GM12878 (cell line): Measurements from ENCODE around the gene PPP1R18. TPM values are rescaled to one million over a fixed set of nuclear protein-coding genes. Genes with fewer than 3 reads are reported as not detected.
A peak's percentile ranks its signal among the peaks of the same experiment; 100 is the strongest.

Experiments
- BCLAF1 ChIP-seq: fragments of 450-650 bp; IDR thresholded peaks from 2 replicates; pipeline ENCODE4 v1.6.1; 2017; ENCODE audit warnings: antibody characterized with exemption, mild to moderate bottlenecking, moderate library complexity
- CREM ChIP-seq: IDR thresholded peaks from 2 replicates; pipeline ENCODE4 v1.6.1; 2014; ENCODE audit warnings: antibody characterized with exemption, low read depth
- EP300 ChIP-seq, 2 experiments: fragments of 150-350 bp in 1 of 2; IDR thresholded peaks; 2 replicates each; pipeline ENCODE4 v1.6.1; 2011 to 2012; ENCODE audit warnings: low read depth in 2 of 2, low read length in 2 of 2, borderline replicate concordance in 1 of 2, improper control_type of control experiment in 1 of 2, inconsistent platforms in 1 of 2; ENCODE audit not compliant: control insufficient read depth in 1 of 2
- FOXM1 ChIP-seq: IDR thresholded peaks from 2 replicates; pipeline ENCODE4 v1.6.1; 2012; ENCODE audit warnings: low read depth, mild to moderate bottlenecking, inconsistent platforms, low read length, moderate library complexity
- GATAD2B ChIP-seq: fragments of 450-650 bp; conservative IDR thresholded peaks from 2 replicates; pipeline ENCODE4 v1.6.1; 2017; ENCODE audit warnings: low read depth, mild to moderate bottlenecking, moderate library complexity
- IKZF1 ChIP-seq: fragments of 450-650 bp; conservative IDR thresholded peaks from 2 replicates; pipeline ENCODE4 v1.6.1; 2017; ENCODE audit warnings: antibody characterized with exemption, mild to moderate bottlenecking
- IRF5 ChIP-seq: fragments of 450-650 bp; IDR thresholded peaks from 2 replicates; pipeline ENCODE4 v1.6.1; 2017; ENCODE audit warnings: borderline replicate concordance
- MYB ChIP-seq: fragments of 150-350 bp; IDR thresholded peaks from 2 replicates; pipeline ENCODE4 v1.6.1; 2014; ENCODE audit warnings: mild to moderate bottlenecking, low read depth, low read length, borderline replicate concordance
- NR2C1 ChIP-seq: fragments of 450-650 bp; IDR thresholded peaks from 2 replicates; pipeline ENCODE4 v1.6.1; 2017; ENCODE audit warnings: antibody characterized with exemption, mild to moderate bottlenecking, moderate library complexity
- POLR2AphosphoS2 ChIP-seq: IDR thresholded peaks from 2 replicates; pipeline ENCODE4 v1.6.1; 2011; ENCODE audit warnings: low read depth, mild to moderate bottlenecking, low read length, improper control_type of control experiment, moderate library complexity
- RBBP5 ChIP-seq: fragments of 200-600 bp; sonication (generic); conservative IDR thresholded peaks from 2 replicates; pipeline ENCODE4 v1.6.1; 2016
- RELA ChIP-seq: fragments of 450-650 bp; IDR thresholded peaks from 2 replicates; pipeline ENCODE4 v1.8.0; 2014; ENCODE audit warnings: borderline replicate concordance; ENCODE audit not compliant: partially characterized antibody
- REST ChIP-seq: IDR thresholded peaks from 2 replicates; pipeline ENCODE4 v1.6.1; 2012; ENCODE audit warnings: mild to moderate bottlenecking, low read depth, low read length
- SMAD5 ChIP-seq: IDR thresholded peaks from 2 replicates; pipeline ENCODE4 v1.6.1; 2016; ENCODE audit warnings: antibody characterized with exemption, low read depth
- STAT1 ChIP-seq: fragments of 450-650 bp; conservative IDR thresholded peaks from 2 replicates; pipeline ENCODE4 v1.6.1; 2014; ENCODE audit warnings: antibody characterized with exemption, mild to moderate bottlenecking
- YBX1 ChIP-seq: fragments of 450-650 bp; IDR thresholded peaks from 2 replicates; pipeline ENCODE4 v1.6.1; 2016; ENCODE audit warnings: antibody characterized with exemption
- ZNF687 ChIP-seq: fragments of 450-650 bp; IDR thresholded peaks from 2 replicates; pipeline ENCODE4 v1.6.1; 2017; ENCODE audit warnings: mild to moderate bottlenecking, moderate library complexity
- polyA plus RNA-seq, 11 experiments: library from polyadenylated mRNA; depleted of rRNA in 4 of 11; unstranded in 6 of 11; stranded (reverse) in 5 of 11; fragments of >200 nt; fragmentation: Nextera tagmentation in 4 of 11; fragmentation: Illumina TruSeq in 1 of 11; extraction: Ambion mirVana in 4 of 11; extraction: Trizol in 1 of 11; gene quantifications; 1 replicate in 1 of 11; 2 replicates in 10 of 11; pipeline versions ENCODE4 v1.2.1 to v1.2.3, GENCODE V29; 2011 to 2016; ENCODE audit warnings: inconsistent platforms in 2 of 11, missing spikeins in 2 of 11, low read depth in 1 of 11
- total RNA-seq, 4 experiments: library from RNA; depleted of rRNA in 3 of 4; stranded (reverse); fragments of >200 nt in 3 of 4; fragmentation: Illumina TruSeq in 1 of 4; extraction: Trizol in 1 of 4; gene quantifications; 2 replicates each; pipeline versions ENCODE4 v1.2.1 to v1.2.3, GENCODE V29; 2013 to 2021

PPP1R18 gene
- total and polyA plus RNA-seq, 10 of the 15 experiments (the other 5 are each of a cell fraction or from before 2014, with no cell fraction given), result 21.0 to 119 (median 52.6) TPM

GRCh38 chr6:30719791-30720737 is 33.6 kb upstream of the PPP1R18 start, which contains the start of gene TUBB (continued):
- TF ChIP-seq EP300 (IDR thresholded peaks at IDR 0.05; ENCODE audit: borderline replicate concordance in 1 of 2, control insufficient read depth in 1 of 2, low read depth in 2 of 2, low read length in 2 of 2) (no peak), IRF5 (no peak), IKZF1 (peak; percentile 64), YBX1 (no peak), RBBP5 (no peak), POLR2AphosphoS2 (peak; percentile 69; the same call in 1 of the 2 replicates), FOXM1 (no peak), BCLAF1 (no peak), RELA (no peak), MYB (no peak), ZNF687 (no peak), NR2C1 (no peak), CREM (peak; percentile 63; the same call in 1 of the 2 replicates), REST (peak; percentile 40; the same call in 1 of the 2 replicates), GATAD2B (peak; percentile 79), SMAD5 (peak; percentile 97), STAT1 (no peak)
